Lower leg skin (tissue), 3 donors: ENCODE data around the gene PPFIA1.

Source experiments
- POLR2A ChIP-seq, 2 donors: fragments of 450-650 bp; IDR thresholded peaks; one replicate each; pipeline ENCODE4 v1.6.1; 2016 to 2017; ENCODE audit warnings: antibody characterized with exemption in 2 of 2, mild to moderate bottlenecking in 1 of 2, moderate library complexity in 1 of 2
- TF ChIP-seq, protein P1 (sequence below), 3 donors: fragments of 450-650 bp; IDR thresholded peaks; one replicate each; pipeline ENCODE4 v1.5.1; 2016; ENCODE audit warnings: antibody characterized with exemption in 3 of 3, mild to moderate bottlenecking in 3 of 3, moderate library complexity in 2 of 3

DNA sequence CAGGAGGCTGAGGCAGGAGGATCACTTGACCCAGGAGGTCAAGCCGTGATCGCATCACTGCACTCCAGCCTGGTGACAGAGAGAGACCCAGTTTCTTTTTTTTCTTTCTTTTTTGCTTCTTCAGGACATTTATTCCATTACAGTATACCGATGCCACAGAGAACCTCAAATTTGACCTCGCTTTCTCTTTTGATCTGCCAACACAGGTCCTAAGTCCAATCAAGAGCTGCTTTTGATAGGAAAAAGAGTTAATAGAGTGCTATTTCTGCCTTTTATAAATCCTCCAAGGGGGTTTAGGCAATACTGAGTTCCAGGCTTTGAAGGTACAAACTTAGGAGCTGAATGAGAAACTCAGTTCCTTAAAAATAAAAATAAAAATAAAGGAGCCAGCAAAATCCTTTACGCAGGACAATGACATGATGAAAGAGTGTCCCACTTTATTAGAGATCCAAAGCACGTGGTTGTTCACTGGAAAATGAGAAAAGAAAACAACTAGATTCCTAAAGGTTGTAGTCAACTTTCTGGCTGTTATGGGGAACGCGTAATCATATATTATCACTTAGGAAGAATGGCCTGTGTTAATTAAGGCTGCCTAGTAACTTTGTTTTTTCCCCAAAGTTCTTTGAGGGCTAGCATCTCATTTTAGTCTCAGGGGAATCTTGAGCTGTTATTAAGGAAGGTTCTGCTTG, 40.2 kb upstream of the PPFIA1 start:
- TF ChIP-seq, protein P1, sequence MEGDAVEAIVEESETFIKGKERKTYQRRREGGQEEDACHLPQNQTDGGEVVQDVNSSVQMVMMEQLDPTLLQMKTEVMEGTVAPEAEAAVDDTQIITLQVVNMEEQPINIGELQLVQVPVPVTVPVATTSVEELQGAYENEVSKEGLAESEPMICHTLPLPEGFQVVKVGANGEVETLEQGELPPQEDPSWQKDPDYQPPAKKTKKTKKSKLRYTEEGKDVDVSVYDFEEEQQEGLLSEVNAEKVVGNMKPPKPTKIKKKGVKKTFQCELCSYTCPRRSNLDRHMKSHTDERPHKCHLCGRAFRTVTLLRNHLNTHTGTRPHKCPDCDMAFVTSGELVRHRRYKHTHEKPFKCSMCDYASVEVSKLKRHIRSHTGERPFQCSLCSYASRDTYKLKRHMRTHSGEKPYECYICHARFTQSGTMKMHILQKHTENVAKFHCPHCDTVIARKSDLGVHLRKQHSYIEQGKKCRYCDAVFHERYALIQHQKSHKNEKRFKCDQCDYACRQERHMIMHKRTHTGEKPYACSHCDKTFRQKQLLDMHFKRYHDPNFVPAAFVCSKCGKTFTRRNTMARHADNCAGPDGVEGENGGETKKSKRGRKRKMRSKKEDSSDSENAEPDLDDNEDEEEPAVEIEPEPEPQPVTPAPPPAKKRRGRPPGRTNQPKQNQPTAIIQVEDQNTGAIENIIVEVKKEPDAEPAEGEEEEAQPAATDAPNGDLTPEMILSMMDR (IDR thresholded peaks at IDR 0.05): no peak
- TF ChIP-seq POLR2A (IDR thresholded peaks at IDR 0.05): no peak
